GM13976 (cell line): ENCODE data around the gene PI4KA.
"Not testable (repeated sequence)": the region's sequence is repeated elsewhere in the genome, so short reads cannot be mapped to it uniquely, and the experiment has no call there.

Experiments used
- DNase-seq: peaks from one replicate; pipeline ENCODE4 v3.0.0; 2012; ENCODE audit warnings: low spot score
- CTCF ChIP-seq: IDR thresholded peaks from 2 replicates; pipeline ENCODE4 v1.5.1; 2012; ENCODE audit warnings: borderline replicate concordance, mild to moderate bottlenecking; ENCODE audit not compliant: insufficient read depth; ENCODE audit errors: extremely low read depth, missing control alignments, control extremely low read depth
- in situ Hi-C: fragments of 300-500 bp; cut with MboI; formaldehyde crosslinking; loops from one replicate; pipeline ENCODE4 v1.12.0; 2022; ENCODE audit warnings: low sequenced_read_pairs, mixed read lengths, inconsistent platforms; ENCODE audit not compliant: unreplicated experiment

PI4KA gene

GRCh38 chr22:20777420-20778177, 81.0 kb downstream of the PI4KA start:
- no peak for TF ChIP-seq CTCF
- in situ Hi-C loops: loop anchor here (25.0 kb wide), 1 partner anchor 165 kb away; no protein-coding TSS in a partner anchor
- DNase-seq: no peak

GRCh38 chr22:20776624-20777405, 81.8 kb downstream of the PI4KA start:
- in situ Hi-C loops: loop anchor here (25.0 kb wide), 1 partner anchor 165 kb away; no protein-coding TSS in a partner anchor
- no peak for DNase-seq
- no peak for TF ChIP-seq CTCF

DNA sequence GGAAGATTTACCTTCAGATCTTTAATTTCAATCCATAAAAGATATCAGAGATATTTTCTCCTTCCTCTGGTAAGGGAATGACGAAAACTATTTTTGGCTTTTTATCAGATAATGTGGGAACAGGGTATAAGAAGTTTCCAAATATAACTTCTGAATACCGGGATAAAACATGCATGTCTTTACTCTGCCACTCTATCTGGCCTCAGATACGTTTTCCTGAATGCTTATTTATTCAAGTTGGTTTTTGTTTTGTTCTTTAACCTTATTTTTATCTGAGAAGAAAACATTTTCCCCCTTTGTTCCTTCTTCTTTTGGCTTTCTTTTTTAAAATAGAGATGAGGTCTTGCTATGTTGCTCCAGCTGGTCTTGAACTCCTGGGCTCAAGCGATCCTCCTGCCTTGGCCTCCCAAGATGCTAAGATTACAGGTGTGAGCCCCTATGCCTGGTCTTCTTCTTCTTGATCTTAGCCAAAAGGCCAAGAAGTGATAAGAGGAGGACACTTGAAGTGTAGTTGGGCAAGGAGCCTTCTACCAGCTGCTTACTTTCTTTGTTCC, 83.2 kb downstream of the PI4KA start:
- in situ Hi-C loops: loop anchor here (25.0 kb wide), 1 partner anchor 163 kb away; no protein-coding TSS in a partner anchor
- TF ChIP-seq CTCF: no peak
- no peak for DNase-seq

GRCh38 chr22:20774882-20775281, 83.7 kb downstream of the PI4KA start:
- no peak for DNase-seq
- no peak for TF ChIP-seq CTCF
- in situ Hi-C loops: loop anchor here (25.0 kb wide), 1 partner anchor 163 kb away; no protein-coding TSS in a partner anchor

DNA sequence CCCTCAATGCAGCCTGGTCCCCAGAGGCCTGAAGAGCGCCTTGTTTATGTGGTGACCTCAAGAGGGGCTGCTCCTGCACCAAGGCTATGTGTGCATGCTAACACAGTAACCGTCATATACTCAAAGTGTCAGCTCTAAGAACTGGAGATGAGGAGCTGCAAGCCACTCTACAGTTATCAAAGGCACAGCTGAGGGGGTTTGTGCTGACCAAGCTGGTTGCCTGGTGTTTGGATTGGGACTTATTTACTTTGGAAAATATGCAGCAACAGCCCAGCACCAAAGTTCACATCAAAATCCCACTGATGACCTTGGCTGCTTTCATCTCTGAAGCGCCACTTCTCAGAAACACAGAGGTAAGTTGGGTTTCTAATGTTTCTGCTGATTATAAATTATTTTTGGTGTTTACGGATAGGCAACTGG, 84.8 kb downstream of the PI4KA start, which contains the start of gene SERPIND1:
Gene SERPIND1 (plus strand): TSS at position 321 of the 420 bp plus-strand sequence. CDS start 5,200 bp downstream, outside the sequence.
- TF ChIP-seq CTCF: no peak
- in situ Hi-C loops: no loop called here
- no peak for DNase-seq

DNA sequence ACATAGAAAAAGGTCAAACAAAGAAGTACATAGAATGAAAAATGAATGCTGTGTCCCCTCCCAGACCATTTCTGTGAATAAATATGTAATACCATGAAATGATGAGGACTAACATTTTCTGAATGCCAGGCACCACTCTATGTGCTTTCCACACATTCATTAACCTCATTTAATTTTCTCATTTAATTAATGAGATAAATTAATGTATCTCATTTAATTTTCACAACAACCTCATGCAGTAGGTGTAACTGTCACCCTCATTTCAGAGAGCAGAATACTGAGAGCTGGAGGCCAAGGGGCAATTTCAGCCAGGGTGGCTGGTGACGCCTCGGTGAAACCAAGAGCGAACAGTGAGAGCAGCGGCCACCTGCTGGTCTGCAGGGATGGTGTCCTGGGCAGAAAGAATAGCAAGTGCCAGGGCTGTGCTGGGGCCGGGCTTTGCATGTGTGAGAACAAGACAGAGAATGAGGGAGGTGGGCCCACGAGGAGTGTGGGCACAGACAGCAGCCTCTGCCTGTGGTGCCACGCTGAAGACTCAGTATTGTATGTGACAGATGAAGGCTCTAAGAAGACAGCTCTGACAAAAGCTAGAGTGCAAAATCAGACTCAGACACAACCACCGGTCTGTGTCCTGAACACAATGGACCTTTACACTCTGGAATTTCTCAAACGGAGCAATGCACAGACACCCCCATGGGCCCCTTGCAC, 86.5 kb downstream of the PI4KA start:
- DNase-seq: no peak
- in situ Hi-C loops: no loop called here
- TF ChIP-seq CTCF: no peak

DNA sequence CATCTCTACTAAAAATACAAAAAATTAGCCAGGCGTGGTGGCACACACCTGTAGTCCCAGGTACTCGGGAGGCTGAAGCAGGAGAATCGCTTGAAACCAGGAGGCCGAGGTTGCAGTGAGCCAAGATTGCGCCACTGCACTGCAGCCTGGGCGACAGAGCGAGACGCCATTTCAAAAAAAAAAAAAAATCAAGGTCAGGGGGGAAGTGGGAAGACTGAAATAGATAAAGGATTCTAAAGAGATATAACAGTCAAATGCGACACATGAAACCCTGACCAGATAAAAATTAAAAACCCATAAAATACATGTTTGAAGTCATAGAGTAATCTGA, 89.2 kb downstream of the PI4KA start:
- in situ Hi-C loops: not testable (repeated sequence)

More for the DNA sequence above, 89.2 kb downstream of the PI4KA start:
- not testable (repeated sequence) for DNase-seq
